ENCODE measurements around the gene CERK.

CERK gene

GRCh38 chr22:46663001-46663400, 75.1 kb downstream of the CERK start:
- DNase-seq (ENCODE audit: low spot score): no peak
- no peak for TF ChIP-seq CTCF (IDR thresholded peaks at IDR 0.05; ENCODE audit: extremely low read depth, missing control alignments)

- DNase-seq (ENCODE audit: low spot score): no peak
- no peak for TF ChIP-seq CTCF (IDR thresholded peaks at IDR 0.05; ENCODE audit: extremely low read depth, missing control alignments)
Measured at GRCh38 chr22:46662226-46662625, 75.8 kb downstream of the CERK start.

GRCh38 chr22:46661221-46661851, 76.7 kb downstream of the CERK start:
- DNase-seq (ENCODE audit: low spot score): no peak
- TF ChIP-seq CTCF (IDR thresholded peaks at IDR 0.05; ENCODE audit: extremely low read depth, missing control alignments): no peak

- no peak for TF ChIP-seq CTCF (IDR thresholded peaks at IDR 0.05; ENCODE audit: extremely low read depth, missing control alignments)
- DNase-seq (ENCODE audit: low spot score): no peak
Measured at GRCh38 chr22:46660604-46661201, 77.3 kb downstream of the CERK start.

GRCh38 chr22:46659791-46660186, 78.3 kb downstream of the CERK start:
- TF ChIP-seq CTCF (IDR thresholded peaks at IDR 0.05; ENCODE audit: extremely low read depth, missing control alignments): no peak
- no peak for DNase-seq (ENCODE audit: low spot score)

GRCh38 chr22:46659059-46659790, 78.8 kb downstream of the CERK start:
- TF ChIP-seq CTCF (IDR thresholded peaks at IDR 0.05; ENCODE audit: extremely low read depth, missing control alignments): no peak
- DNase-seq (ENCODE audit: low spot score): no peak

All from GM20000 (cell line).